NCI-H446 (cell line): ENCODE results near the gene PNRC1.
"Not testable (repeated sequence)": the region's sequence is repeated elsewhere in the genome, so short reads cannot be mapped to it uniquely, and the experiment has no call there.

Experiments used
- DNase-seq, 2 experiments: peaks; one replicate each; lab custom pipeline; 2025; lab: John Stamatoyannopoulos, UW

Gene PNRC1

GRCh38 chr6:89059227-89059626 is 21.3 kb upstream of the PNRC1 start:
- DNase-seq, result no peak

GRCh38 chr6:89063881-89064280 is 16.7 kb upstream of the PNRC1 start:
- no peak for DNase-seq

GRCh38 chr6:89064931-89065330 is 15.6 kb upstream of the PNRC1 start:
- not testable (repeated sequence) for DNase-seq

- DNase-seq, result not testable (repeated sequence)
Measured at GRCh38 chr6:89066121-89066520, 14.4 kb upstream of the PNRC1 start.

GRCh38 chr6:89066940-89067646 is 13.5 kb upstream of the PNRC1 start:
- no peak for DNase-seq

- DNase-seq, result no peak
Measured at GRCh38 chr6:89067796-89068195, 12.8 kb upstream of the PNRC1 start.

GRCh38 chr6:89068695-89069094 is 11.9 kb upstream of the PNRC1 start:
- DNase-seq, result no peak

GRCh38 chr6:89069536-89070163 is 10.9 kb upstream of the PNRC1 start:
- no peak for DNase-seq

GRCh38 chr6:89071036-89071435 is 9.5 kb upstream of the PNRC1 start:
- no peak for DNase-seq

GRCh38 chr6:89073014-89073620 is 7.4 kb upstream of the PNRC1 start:
- DNase-seq, result no peak

GRCh38 chr6:89073840-89074239 is 6.7 kb upstream of the PNRC1 start:
- DNase-seq, result no peak

GRCh38 chr6:89079511-89080234 is 878 bp upstream of the PNRC1 start:
- DNase-seq, result no peak

- DNase-seq, result no peak
Measured at GRCh38 chr6:89081129-89081422, 525 bp downstream of the PNRC1 start.

- peak; percentile 93 to 97 for DNase-seq
Measured at GRCh38 chr6:89081423-89082322, 1.1 kb downstream of the PNRC1 start.

GRCh38 chr6:89082486-89082891 is 1.9 kb downstream of the PNRC1 start:
- DNase-seq, result no peak

GRCh38 chr6:89084542-89084941 is 4.0 kb downstream of the PNRC1 start:
- DNase-seq, result no peak

GRCh38 chr6:89084954-89085353 is 4.4 kb downstream of the PNRC1 start:
- DNase-seq, result no peak

GRCh38 chr6:89085409-89086205 is 5.1 kb downstream of the PNRC1 start:
- DNase-seq, result no peak

- DNase-seq, result no peak
Measured at GRCh38 chr6:89087881-89088280, 7.3 kb downstream of the PNRC1 start.

GRCh38 chr6:89098461-89098860 is 17.9 kb downstream of the PNRC1 start:
- no peak for DNase-seq

GRCh38 chr6:89100114-89100513 is 19.6 kb downstream of the PNRC1 start:
- DNase-seq, result no peak
